GM21381 (cell line): ENCODE measurements around the gene NOS1AP.

Experiments used
- ATAC-seq: cut with Tn5 transposase; IDR thresholded peaks from one replicate; pipeline ENCODE4 v1.9.1; 2021; ENCODE audit warnings: mild to moderate bottlenecking, moderate library complexity; ENCODE audit not compliant: unreplicated experiment

The NOS1AP gene

DNA sequence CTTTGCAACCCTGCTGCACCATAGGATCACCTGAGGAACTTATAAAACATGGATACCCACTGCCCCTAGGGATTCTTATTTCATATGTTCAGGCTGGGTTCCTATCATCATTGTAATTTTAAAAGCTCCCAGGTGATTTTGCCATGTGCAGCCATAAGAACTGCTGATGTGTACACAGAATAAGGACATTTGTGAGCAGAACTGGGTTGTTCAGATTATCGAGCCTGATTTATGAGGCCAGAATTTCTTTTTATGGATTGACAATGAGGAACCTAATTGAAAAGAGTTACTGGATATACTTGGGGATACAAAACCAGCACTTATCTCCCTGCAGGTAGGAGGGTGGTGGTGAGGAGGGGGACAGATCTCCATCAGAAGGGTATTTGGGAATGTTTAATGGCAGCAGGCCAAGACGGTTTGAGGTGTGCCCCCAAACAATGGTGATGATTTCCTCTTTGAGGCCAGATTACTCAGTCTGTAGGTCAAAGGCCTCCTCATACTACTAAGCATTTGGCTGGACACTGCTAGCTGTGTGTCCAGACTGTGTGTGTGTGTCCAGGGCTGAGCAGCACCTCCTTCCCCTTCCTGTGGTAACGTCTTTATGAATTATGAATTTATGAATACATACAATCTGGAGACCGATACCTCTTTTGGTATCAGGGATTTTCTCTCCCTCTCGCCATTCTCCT lies 18.9 kb downstream of the NOS1AP start:
- no peak for ATAC-seq

DNA sequence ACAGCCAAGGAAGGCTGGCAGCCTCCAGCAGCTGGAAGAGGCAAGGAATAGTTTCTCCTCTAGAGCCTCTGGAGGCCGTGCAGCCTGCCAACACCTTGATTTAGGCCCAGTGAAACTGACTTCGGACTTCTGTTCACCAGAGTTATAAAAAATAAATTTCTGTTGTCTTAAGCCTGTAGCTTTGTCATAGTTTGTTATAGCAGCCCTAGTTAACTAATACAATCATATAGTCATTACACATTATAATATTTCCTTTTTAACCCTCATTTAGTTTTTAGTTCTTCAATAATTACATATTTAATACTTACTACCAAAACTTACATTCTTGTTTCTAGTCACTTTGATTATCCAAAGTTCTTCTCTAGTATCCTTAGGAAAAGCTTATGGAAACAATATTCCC lies 20.3 kb downstream of the NOS1AP start:
- no peak for ATAC-seq

DNA sequence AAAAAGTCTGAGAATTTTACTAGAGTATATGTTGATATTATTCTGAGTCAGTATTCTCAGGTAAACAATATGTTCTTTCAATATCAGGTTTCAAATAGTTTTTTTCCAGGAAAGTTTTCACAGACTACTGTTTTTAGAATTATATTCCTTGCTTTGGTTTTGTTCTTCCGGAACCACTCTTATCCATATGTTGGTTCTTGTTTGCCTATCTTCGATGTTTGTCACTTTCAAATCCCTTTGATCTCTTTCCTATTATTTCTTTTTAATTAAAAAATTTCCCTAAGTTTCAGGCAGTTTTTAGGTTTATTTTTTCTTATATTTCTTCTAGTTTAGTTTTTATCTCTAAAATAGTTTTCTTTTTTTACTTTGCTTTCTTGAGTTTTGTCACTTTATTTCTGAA lies 20.9 kb downstream of the NOS1AP start:
- ATAC-seq, result no peak

DNA sequence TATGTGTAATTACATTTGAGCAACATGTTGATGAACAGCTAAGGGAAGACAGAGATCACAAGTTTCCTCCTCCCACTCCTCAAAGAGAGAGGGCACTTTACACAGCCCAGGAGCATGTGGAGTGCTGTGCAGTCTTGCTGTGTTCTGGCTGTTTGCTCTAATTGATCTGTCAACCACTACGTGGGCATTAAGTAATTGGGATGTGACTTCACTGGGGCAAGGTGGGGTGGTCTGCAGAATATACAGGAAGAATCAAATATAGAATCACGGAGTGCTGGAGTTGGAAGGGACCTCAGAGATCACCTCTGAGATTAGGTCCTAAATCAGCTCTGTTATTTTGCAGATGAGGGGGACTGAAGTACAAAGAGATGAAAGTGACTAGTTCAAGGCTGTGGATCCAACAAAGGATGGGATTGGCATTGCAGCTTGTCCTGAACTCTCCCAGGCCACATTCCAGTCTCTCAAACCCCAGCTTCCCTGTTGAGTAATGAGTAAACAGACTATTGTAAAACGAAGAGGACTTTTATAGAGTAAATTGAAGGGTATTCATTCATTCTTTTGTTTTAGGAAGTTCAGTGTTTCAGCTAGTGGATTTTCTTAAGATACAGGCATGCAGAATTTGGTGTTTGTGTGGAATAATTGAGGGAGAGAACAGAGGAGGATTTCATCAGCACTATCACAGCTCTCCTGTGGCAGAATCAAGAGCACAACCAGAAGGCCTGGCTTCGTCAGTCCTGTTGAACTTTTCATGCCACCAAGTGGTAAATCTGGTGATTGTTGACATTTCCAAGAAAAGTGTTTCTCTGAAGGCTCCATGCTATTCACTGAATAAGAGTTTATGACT lies 22.4 kb downstream of the NOS1AP start:
- no peak for ATAC-seq

DNA sequence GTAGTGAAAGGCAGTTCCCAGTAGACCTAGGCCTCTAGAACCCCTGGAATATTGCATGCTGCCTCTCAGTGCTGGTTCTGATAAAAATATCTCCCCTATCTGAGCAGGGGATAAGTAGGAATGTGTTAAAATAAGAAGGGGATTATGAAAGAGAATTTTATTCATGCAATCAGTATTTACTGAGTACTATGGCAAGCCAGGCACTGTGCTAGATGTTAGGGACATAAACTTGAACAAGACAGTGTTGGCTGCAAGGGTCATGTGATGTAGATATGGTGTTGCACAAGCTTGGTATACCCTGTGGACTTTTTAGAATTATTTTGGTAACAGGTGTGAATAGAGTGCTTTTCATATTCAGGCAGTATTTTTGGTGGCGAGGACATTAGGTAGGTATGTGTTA lies 23.6 kb downstream of the NOS1AP start:
- ATAC-seq, result no peak

DNA sequence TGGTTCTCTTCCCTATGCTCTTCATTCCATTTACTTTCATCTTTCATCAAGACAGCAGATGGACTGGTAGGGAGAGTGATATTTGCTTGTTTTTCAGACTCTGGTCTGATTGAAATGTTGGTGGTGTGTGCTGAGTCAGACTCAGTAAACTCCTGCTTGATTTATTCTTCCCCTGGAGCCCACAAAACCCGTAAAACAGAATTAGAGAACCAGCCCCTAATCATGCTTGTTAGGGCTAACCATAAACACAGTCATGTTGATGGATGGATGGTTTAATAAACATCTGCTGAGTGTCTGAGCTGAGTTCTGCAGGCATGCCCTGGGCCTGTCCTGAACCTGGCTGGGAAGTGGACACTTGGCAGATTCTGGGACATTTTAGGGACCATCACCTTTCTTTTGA lies 24.8 kb downstream of the NOS1AP start:
- no peak for ATAC-seq

DNA sequence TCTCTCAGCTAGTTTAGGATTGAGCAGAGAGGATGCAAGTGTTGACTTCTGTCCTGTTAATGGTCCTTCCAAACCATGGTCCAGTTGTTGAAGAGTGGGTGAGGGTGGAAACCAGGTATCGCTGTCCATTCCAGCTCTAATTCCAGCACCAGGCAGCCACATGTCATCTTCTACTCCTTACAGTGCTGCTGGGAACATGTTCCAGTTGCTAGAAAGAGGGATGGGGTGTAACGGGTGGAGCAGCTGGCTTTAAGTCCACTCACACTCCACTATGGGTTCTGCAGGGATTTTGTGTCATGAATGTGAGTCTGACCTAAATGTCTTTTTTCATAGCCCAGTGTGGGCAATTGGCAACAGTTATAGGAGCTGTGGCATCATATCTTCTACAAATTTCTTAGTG lies 25.2 kb downstream of the NOS1AP start:
- no peak for ATAC-seq

DNA sequence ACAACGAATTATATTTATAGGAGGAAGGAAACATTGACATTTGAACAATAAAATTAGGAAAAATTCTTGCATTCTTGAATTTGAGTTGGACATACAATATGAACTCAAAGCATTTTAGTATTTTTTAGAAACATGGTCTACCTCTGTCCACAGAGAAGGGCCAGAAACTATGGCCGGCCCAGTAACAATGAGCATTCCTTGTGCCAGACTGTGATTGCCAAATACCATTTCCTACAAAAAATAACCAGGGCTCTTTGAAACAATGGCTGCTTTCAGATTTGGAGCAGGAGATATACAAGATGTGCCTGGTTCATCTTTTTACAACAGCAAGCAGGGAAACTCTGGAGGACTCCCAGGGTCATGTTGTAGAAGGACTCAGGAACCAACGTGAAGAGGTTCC lies 38.4 kb downstream of the NOS1AP start:
- ATAC-seq, result no peak

DNA sequence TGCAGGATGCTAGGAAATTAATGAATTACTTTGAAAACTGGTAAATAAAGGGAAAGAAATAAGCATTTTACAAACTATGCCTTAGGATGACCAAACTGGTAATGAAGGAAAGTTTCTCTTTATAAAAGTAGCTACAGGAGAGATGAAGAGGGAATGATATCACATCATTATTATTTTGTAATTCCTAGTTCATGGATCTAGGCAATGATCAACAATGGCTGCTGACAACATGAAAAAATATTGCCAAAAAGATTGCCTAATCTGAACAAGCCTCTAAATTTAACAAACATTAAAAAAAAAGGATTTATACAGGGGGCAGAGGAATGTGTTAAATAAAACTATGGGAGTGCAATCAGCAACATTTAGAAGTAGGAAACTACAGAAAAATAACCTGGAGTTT lies 38.9 kb downstream of the NOS1AP start:
- ATAC-seq, result no peak

DNA sequence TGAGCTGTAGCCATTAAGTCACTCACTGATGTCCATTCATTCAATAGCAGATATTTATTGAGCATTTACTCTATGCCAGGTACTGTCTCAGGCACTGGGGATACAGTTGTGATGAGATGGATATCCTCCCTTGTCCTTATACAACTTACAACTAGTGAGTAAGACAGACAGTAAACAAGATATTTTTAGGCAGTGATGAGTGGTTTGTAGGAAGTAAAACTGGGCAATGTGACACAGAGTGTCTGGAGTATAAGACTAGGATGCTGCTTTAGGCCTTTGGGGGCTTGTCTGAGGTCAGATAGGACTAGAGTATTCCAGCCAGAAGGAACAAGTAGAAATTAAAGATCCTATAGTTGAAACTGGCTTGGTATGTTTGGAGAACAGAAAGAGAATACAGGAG lies 41.4 kb downstream of the NOS1AP start:
- no peak for ATAC-seq

DNA sequence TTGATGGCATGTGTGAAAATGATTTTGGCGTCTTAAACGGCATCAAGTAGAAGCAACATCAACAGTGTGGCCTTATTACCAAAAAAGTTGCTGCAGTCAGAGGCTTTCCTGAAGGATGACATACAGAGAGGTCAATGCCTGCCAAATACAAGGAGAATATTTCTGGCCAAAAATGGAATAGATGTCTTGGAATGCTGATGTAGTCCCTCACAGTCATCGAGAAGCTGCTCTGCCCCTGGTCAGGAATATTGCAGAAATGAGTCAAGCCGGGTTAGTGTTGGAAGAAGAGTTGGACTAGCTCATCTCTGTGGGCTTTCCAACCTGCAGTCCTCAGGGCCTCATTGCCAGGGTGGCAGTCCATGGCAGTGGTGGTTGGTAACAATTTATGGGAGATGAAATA lies 42.1 kb downstream of the NOS1AP start:
- ATAC-seq, result no peak

DNA sequence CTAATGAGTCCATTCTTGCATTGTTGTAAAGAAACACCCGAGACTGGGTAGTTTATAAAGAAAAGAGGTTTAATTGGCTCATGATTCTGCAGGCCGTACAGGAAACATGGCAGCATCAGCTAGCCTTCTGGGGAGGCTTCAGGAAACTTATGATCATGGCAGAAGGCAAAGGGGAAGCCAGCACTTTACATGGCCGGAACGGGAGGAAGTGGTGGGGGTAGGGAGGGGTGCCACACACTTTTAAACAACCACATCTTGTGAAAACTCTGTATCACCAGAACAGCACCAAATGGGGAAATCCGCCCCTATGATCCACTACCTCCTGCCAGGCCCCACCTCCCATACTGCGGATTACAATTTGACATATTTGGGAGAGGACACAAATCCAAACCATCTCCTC lies 43.9 kb downstream of the NOS1AP start:
- no peak for ATAC-seq

DNA sequence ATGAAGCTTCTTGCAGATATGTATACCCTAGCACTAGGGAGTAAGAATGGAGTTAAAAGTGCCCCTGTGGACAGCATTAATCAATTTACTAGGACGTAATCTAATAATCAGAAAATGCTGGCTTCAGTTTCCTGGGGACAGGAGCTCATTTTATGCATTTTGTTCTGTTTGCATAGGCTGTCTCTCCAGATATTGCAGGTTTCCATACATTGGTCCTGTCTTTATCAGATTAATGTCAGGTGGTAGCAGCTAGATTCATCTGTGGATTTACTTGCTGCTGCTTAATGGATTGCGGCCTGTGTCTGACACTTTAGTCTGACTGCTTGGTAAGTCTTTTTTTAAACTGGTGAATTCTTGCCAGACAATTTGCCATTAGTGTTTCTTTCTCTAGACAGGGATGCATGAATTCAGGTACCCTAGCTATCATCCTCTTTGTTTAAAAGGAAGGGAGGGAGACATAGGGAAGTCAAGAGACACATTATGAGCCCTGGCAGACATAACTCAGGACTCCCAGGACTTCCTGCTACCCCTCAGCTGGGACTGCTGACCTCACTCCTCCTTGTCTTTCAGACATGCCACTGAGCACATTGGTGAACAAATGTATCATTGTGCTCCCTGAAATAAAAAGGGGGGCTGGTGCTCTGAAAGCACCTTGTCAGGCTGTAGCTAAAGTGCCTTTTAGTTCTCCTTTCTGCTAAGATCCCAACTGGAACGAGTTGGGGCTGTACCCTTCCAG lies 47.7 kb downstream of the NOS1AP start:
- no peak for ATAC-seq

DNA sequence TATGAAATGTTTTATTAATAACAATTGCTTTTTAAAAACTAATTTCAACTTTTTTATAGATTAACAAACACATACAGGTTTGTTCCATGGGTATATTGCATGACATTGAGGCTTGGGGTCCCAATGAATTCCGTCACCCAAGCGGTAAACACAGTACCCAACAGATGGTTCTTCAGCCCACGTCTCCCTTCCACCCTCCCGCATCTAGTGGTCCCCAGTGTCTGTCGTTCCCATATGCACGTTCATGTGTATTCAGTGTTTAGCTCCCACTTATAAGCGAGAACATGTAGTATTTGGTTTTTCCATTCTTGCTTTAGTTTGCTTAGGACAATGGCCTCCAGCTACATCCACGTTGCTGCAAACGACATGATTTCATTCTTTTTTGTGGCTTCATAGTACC lies 48.6 kb downstream of the NOS1AP start:
- ATAC-seq, result no peak

DNA sequence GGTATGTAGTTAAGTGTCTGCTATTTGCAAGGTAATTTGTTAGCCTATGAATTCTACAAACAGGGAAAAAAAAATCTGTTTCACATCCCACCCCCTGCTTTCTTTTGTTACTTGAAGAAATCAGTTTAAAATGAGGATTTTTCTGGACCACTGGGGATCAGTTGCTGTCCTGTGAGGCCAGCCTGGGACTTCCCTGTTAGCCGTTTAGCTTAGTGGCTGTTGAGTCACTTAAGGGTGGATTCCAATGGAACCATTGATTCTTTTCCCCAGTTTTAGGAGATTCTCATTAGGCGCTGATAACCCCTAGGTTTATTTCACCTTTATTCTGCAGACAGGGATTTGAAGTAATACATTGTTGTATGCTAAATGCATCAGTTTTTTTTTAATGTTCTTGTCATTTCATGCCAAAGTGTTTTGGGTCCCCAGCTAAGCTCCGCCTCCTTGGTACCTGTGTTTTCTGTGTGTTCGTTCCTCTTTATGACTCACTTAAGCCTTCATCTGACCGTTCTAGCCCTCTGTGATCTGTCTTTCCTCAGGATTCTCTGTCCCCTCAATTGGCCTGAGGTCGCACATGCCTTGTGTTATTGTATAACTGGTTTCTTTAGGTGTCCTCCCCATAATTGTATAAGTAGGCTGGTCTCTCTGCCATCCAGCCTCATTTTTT lies 59.3 kb downstream of the NOS1AP start:
- no peak for ATAC-seq

DNA sequence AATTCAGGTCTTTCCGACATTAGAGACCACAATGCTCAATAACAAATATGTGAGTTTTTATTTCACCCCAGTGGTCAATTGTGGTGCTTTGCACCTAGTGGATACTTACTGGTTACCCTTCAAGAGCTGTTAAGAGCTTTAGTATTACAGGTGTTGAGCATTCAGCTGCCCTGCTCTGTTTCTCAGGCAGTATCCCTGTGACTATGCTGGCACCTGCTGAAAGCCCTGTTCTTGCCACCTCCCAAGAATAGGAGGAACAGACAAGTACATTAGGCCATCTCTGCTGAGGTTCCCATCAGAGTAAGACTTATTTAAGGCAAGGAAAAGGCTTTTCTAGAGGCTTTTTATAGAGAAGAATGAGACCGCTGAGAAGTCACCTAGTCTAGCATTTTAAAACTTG lies 60.8 kb downstream of the NOS1AP start:
- ATAC-seq, result no peak

DNA sequence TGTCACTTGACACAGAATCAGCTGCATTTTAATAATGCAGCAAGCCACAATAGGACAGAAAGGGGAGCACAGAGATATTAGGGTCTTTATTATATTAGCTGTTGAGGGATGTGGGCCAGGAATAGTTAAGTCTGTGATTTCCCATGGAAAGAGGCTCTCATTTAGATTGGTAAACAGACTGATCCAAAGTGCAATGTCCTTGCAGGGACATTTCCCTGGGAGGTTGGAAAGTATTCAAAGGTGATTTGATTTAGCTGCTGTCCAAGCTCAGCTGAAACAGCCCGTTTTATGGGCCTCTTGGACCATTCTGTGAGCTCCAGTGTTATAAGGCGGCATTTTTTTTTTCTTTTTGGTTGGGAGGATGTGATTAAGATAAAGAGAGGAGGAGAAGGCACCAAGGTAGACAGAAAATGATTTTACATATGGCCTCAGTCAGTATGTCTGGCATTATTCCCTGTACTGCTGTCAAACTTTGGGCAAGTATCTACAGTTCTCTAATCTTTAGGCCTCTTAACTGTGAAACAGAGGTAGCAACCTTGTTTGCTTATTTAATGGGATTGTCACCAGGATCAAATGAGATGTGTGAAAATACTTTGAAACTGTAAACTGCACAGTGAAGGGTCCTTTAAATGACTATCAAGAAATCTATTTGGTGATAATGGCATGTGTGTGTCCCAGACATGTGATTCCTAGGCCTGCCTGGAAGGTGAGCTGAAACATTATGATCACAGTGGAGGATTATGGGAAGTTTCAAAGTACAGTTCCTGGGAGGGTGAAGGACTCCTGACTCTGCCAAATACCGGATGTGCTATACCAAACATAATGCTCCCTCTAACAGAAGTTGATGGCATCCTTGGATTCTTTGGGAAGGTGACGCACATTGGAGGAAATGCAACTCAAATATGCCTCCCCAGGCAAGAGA lies 62.2 kb downstream of the NOS1AP start:
- ATAC-seq, result no peak

DNA sequence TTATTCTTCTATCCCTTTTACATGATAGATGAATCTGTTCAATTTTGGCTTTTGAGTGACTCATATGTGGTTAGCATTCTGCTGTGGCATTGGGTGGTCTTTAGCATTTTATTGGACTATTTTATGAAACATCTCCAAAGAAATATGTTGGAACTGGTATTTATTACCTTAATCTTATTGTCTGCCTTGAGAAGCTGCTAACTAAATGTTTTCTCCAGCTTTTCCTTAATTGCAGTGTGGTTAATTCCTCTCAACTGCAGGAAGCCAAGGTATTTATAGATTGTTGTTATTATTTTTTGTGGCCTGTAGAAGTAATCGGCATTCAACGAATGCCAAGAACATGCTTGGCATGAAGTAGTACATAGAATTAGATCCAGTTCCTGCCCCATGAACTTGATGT lies 64.1 kb downstream of the NOS1AP start:
- no peak for ATAC-seq

DNA sequence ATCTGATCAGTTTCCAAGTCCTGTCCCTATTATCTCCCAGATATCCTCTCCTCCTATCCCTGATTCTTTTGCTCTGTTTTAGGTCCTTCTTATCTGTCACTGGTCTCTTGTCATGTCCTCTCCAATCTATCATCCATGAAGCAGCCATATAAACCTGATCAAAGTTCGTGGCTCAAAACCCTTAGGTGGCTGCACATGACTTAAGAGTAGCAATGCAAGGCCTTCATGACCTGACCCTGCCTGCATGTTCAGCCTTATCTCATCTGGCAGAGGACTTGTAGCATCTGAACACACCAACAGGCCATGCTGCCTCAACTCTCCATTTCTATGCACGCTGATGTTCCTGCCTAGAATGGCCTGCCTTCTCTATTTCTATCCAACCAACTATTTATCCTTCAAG lies 65.2 kb downstream of the NOS1AP start:
- ATAC-seq, result no peak

DNA sequence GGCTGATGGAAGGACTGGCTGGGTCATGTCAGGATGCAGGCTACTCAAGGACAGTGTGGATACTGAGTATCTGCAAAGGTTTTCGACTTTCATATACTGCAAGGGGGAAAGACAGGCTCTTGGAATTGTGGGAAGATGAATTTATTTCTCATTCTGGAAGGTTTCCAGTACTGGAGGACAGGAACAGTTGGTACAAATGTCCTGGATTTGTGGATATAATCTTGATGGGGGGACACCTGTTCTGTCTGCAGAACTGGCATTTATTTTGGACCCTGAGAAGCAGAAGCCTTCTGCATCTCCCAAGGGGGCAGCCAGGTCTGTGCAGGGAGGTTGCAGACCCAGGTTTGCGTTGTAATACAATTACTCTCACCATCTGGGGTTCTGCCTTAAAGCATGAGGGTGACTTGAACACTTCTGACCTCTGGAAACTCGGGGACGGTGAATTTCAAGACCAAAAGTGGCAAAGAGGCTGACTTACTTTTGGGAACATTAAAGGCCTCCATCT lies 65.8 kb downstream of the NOS1AP start:
- ATAC-seq, result no peak
